Fibroblast of mammary gland (primary cell): ENCODE data around the gene ZBTB46.

Source experiments
- DNase-seq: peaks from one replicate; pipeline ENCODE4 v3.0.0-alpha.2; 2010; ENCODE audit warnings: low read depth
- H3K4me3 ChIP-seq: 2 replicates; pipeline ENCODE4 v1.5.1; 2011; ENCODE audit warnings: low read depth, mild to moderate bottlenecking, low read length, moderate library complexity; ENCODE audit not compliant: control insufficient read depth
- TF ChIP-seq, protein P1 (sequence below): conservative IDR thresholded peaks from 2 replicates; pipeline ENCODE4 v1.5.1; 2011; ENCODE audit warnings: low read depth, low read length, inconsistent platforms; ENCODE audit not compliant: control insufficient read depth, insufficient read depth

Gene ZBTB46

GRCh38 chr20:63706852-63707557 is 124.1 kb downstream of the ZBTB46 start:
- TF ChIP-seq, protein P1, sequence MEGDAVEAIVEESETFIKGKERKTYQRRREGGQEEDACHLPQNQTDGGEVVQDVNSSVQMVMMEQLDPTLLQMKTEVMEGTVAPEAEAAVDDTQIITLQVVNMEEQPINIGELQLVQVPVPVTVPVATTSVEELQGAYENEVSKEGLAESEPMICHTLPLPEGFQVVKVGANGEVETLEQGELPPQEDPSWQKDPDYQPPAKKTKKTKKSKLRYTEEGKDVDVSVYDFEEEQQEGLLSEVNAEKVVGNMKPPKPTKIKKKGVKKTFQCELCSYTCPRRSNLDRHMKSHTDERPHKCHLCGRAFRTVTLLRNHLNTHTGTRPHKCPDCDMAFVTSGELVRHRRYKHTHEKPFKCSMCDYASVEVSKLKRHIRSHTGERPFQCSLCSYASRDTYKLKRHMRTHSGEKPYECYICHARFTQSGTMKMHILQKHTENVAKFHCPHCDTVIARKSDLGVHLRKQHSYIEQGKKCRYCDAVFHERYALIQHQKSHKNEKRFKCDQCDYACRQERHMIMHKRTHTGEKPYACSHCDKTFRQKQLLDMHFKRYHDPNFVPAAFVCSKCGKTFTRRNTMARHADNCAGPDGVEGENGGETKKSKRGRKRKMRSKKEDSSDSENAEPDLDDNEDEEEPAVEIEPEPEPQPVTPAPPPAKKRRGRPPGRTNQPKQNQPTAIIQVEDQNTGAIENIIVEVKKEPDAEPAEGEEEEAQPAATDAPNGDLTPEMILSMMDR: peak; percentile 10
- DNase-seq: peak; percentile 46
- H3K4me3 ChIP-seq: peak overlapping the region; percentile 72

DNA sequence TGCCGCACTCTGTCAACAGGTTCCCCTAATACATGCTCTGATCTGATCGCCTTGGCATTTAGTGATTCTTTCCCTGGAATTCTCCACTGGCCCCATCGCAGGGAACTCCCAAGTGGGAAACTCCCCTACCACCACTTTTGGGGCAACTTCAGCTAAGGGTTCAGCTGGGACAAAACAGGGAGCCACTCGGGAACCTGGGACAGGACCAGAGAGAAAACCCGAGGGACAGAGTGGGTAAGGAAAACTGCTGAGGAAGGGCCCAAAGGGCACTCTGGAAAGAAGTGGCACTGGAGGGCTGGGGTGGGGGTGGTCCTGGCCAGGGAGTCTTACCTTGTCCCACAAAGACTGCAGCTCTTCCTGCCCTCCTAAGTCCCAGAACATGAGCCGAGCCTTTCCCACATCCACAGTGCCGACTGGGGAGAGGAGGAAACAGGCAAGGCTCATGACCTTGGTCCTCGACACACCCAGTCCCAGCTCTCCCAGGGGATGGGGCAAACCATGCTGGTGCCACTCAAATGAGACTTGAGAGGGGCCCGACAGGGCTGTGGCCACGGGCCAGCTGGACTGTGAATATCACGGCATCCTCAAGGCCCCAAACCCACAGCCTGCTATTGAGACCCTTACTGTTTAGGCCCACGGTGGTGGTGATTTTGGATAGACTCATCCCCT is 124.9 kb downstream of the ZBTB46 start:
- DNase-seq: no peak
- TF ChIP-seq, protein P1: no peak
- H3K4me3 ChIP-seq: peak overlapping the region; percentile 72

GRCh38 chr20:63705232-63706026 is 125.6 kb downstream of the ZBTB46 start:
- DNase-seq: no peak
- TF ChIP-seq, protein P1: no peak
- H3K4me3 ChIP-seq: no peak overlapping the region

DNA sequence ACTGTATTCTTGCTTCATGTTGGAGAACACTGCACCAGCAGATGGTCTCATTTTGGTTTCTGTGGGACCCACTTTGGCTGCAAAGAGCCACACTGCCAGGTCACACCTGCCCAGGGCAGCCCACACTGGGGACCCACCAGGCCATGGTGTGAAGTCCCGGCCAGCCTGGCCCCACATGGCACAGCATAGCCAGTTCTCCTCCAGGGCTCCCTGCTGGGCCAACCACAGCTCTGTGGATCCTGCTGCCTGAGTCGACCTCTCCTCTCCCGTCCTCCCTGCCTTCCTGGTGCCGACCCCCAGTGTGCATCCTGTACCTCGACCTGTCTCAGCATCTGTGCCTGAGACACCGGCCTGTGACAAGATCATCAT is 126.3 kb downstream of the ZBTB46 start:
- no peak overlapping the region for H3K4me3 ChIP-seq
- TF ChIP-seq, protein P1: no peak
- no peak for DNase-seq

DNA sequence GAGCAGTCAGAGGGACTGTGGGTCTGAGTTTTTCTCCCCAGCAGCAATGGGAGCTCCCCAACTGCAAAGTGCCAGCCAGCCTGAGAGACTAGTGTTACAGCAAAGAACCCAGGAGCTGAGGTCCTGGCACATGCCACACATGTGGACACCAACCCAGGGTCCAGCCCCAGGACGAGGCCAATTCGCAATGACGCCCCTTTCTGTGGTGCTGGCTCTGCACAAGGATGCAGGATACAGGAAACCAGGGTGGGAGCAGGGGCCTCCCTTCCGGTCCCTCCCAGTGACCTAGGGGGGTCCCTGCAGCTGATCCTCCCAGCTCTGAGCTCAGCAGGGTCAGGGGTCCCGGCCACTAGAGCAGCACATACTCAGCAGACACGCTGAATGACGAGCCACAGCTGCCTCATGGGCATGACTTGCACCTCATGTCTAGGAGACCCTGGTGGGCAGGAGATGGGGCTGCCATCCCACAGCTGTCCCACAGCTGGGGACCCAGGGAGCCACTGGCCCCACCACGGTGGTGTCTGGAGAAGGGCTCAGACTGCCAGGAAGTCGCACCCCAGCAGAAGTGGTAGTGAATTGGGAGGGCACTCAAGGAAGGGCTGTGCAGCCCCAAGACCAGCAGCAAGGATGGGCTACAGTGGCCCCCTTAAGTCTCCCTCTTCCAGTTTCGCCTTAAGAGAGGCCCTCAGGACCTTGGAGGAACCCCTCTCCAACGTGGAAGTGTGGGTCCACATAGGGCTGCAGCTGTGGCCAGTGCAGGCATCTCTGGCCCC is 126.9 kb downstream of the ZBTB46 start:
- TF ChIP-seq, protein P1: no peak
- H3K4me3 ChIP-seq: no peak overlapping the region
- no peak for DNase-seq

DNA sequence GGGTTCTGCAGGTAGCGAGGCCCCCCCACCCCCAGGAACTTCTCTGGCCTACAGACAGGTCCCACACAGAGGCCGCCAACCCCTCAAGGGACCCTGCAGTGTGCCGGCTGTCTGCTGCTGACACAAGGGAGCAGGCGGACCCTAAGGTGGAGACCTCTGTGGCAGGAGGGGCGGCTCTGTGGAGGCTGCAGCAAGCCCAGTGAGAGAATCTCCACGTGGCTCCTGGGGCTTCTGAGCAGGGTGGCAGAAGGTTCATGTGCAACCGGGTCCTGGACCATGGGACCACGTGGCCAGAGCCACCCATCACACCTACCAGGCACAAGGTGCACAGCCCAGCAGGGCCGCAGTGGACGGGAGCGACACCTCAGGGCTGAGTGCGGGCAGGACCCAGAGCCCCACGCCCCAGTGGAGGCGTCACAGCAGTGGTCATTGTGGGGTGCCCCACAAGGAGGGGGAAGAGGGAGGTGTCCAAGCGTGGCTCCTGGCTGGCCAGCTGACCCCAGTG is 127.5 kb downstream of the ZBTB46 start:
- H3K4me3 ChIP-seq: no peak overlapping the region
- TF ChIP-seq, protein P1: no peak
- DNase-seq: no peak
